Mesothelial cell of epicardium (in vitro differentiated cells): ENCODE data around the gene DUSP22. TPM values are rescaled to one million over a fixed set of nuclear protein-coding genes. Genes with fewer than 3 reads are reported as not detected.

Experiments
- DNase-seq, 2 experiments: peaks; one replicate each; pipeline ENCODE4 v3.0.0; 2021; ENCODE audit warnings: low spot score in 2 of 2; ENCODE audit not compliant: unreplicated experiment in 2 of 2
- H3K27ac Mint-ChIP-seq: 2 replicates; pipeline ENCODE4 v1.8.0; 2021; ENCODE audit warnings: mixed read lengths
- H3K27me3 Mint-ChIP-seq: 2 replicates; pipeline ENCODE4 v1.8.0; 2021; ENCODE audit warnings: low read depth, mixed read lengths
- H3K36me3 Mint-ChIP-seq: 2 replicates; pipeline ENCODE4 v1.8.0; 2021; ENCODE audit warnings: mixed read lengths
- H3K4me1 Mint-ChIP-seq: 2 replicates; pipeline ENCODE4 v1.8.0; 2021; ENCODE audit warnings: mixed read lengths
- H3K4me3 Mint-ChIP-seq: 2 replicates; pipeline ENCODE4 v1.8.0; 2021; ENCODE audit warnings: mild to moderate bottlenecking, moderate library complexity, mixed read lengths
- H3K9me3 Mint-ChIP-seq: 2 replicates; pipeline ENCODE4 v1.8.0; 2021; ENCODE audit warnings: mixed read lengths
- CTCF ChIP-seq: fragments of 200-600 bp; sonication (generic); IDR thresholded peaks from one replicate; pipeline ENCODE4 v1.5.0; 2021; ENCODE audit warnings: antibody characterized with exemption; ENCODE audit not compliant: unreplicated experiment
- total RNA-seq: library from RNA; stranded (reverse); gene quantifications from 3 replicates; pipeline ENCODE4 v1.2.1, GENCODE V29; 2021

Gene DUSP22
- total RNA-seq, 1 donor from 2014 or later, result 32.0 TPM

DNA sequence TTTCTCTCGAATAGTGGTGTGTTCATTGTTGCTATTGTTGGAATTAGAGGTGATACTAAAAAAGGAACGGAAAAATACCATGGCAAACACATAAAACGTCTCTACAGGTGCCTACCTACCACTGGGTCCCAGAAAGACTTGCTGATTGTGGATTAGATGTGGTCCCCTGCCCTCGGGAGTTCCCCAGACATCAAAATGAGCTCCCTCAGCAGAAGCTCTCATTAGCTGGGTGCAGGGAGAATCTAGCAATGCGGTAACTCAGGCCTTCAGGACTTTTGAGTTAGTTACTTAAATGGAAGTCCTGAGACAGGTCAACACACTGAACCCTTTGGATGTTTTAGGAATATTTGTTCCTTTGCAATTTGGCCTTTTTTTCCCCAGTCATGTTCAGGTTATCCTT lies 105.3 kb downstream of the DUSP22 start:
- H3K4me1 Mint-ChIP-seq, result peaks cover 7% of the 10 kb centered on the region
- H3K27ac Mint-ChIP-seq, result no peak overlapping the region
- H3K9me3 Mint-ChIP-seq, result no peaks in the 10 kb centered on the region
- no peak overlapping the region for H3K4me3 Mint-ChIP-seq
- no peak for TF ChIP-seq CTCF
- H3K36me3 Mint-ChIP-seq, result no peaks in the 10 kb centered on the region
- H3K27me3 Mint-ChIP-seq, result peaks cover 90% of the 10 kb centered on the region
- DNase-seq, result no peak

DNA sequence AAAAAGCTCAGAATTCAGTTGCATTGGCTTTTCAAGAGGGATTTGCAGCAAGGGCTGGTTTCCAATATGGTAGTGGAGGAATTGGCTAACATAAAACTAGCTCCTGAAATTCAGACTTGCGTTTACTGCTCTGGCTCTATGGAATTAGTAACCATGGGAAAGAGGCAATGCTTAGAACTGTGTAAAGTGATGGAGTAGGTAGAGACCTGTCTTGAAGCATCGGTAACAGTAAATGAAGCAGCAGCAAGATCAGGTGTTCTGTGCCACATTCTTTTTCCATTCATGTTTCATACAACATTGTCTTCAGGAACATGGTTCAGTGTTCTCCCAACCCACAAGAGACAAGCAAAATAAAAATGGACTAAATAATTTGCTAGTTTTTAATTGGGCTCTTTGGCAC lies 105.8 kb downstream of the DUSP22 start:
- no peak for DNase-seq
- Mint-ChIP-seq H3K4me1 (peaks cover 7% of the 10 kb centered on the region), H3K27ac (no peak overlapping the region), H3K9me3 (no peaks in the 10 kb centered on the region), H3K27me3 (peaks cover 90% of the 10 kb centered on the region), H3K4me3 (no peak overlapping the region), H3K36me3 (no peaks in the 10 kb centered on the region)
- TF ChIP-seq CTCF, result no peak

GRCh38 chr6:398558-399078 lies 106.3 kb downstream of the DUSP22 start:
- peaks cover 93% of the 10 kb centered on the region for H3K27me3 Mint-ChIP-seq
- no peak for TF ChIP-seq CTCF
- H3K27ac Mint-ChIP-seq, result no peak overlapping the region
- no peaks in the 10 kb centered on the region for H3K9me3 Mint-ChIP-seq
- no peak for DNase-seq
- H3K36me3 Mint-ChIP-seq, result no peaks in the 10 kb centered on the region
- H3K4me3 Mint-ChIP-seq, result no peak overlapping the region
- H3K4me1 Mint-ChIP-seq, result peaks cover 5% of the 10 kb centered on the region

DNA sequence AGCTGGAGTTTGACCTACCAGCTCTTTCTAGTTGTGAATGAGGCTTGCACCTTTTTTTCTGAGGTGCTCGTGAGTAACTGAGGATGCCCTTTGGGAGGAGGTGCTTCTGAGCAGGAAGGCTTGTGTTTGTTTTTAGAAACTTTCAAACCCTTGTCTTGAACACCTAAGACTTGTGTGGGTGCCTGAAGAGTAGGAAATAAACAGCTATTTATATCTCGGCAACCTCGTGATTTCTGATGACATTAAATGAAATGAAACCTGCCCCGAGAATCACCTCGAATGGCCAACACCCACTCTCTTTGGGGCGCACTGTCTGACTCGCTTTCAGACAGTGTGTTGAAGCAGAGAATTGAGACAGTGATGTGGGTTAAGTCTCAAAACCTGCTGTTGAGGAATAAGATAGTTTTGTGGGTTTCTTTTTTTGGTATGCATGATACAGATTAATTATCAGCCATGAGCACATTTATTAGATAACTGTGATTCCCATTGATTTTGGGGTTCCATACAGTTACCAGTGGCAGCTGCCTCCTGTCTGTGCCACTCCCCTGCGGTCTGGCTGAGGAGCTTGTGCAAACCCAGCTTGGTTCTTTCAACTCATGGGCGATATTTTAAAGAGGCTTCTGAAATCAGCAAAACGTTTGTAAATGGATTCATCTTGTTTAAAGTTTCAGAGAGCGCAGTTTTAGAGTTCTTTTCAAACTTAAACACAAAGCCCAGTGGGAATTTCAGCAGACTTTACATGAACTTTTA lies 107.7 kb downstream of the DUSP22 start:
- no peak for DNase-seq
- H3K36me3 Mint-ChIP-seq, result no peaks in the 10 kb centered on the region
- peaks cover 93% of the 10 kb centered on the region for H3K27me3 Mint-ChIP-seq
- H3K4me3 Mint-ChIP-seq, result no peak overlapping the region
- no peaks in the 10 kb centered on the region for H3K9me3 Mint-ChIP-seq
- peaks cover under 1% of the 10 kb centered on the region for H3K4me1 Mint-ChIP-seq
- no peak overlapping the region for H3K27ac Mint-ChIP-seq
- no peak for TF ChIP-seq CTCF

GRCh38 chr6:400815-401214 lies 108.5 kb downstream of the DUSP22 start:
- H3K36me3 Mint-ChIP-seq, result no peaks in the 10 kb centered on the region
- no peaks in the 10 kb centered on the region for H3K9me3 Mint-ChIP-seq
- no peak for TF ChIP-seq CTCF
- H3K27ac Mint-ChIP-seq, result no peak overlapping the region
- H3K4me3 Mint-ChIP-seq, result no peak overlapping the region
- H3K27me3 Mint-ChIP-seq, result peaks cover 91% of the 10 kb centered on the region
- DNase-seq, result no peak
- H3K4me1 Mint-ChIP-seq, result no peaks in the 10 kb centered on the region

Other genes with a start within 250 kb of the DUSP22 start
- 0.11 TPM in 1 of 3 replicates, not detected in the others for gene IRF4, start 99.3 kb downstream of the DUSP22 start, total RNA-seq